ENCODE results near the gene MED7. TPM values are rescaled to one million over a fixed set of nuclear protein-coding genes. Genes with fewer than 3 reads are reported as not detected.
"Not testable (repeated sequence)": the region's sequence is repeated elsewhere in the genome, so short reads cannot be mapped to it uniquely, and the experiment has no call there.

Gene MED7
- 8.4 and 10.7 TPM in 2 replicates for total RNA-seq (2012; rRNA removed)

GRCh38 chr5:157142317-157143126 lies at the start of gene MED7:
MED7 (minus strand) TSS chr5:157142865; CDS start chr5:157139431, 3,434 bp downstream.
- no peaks in the 10 kb centered on the region for H3K9me3 ChIP-seq (replicated peaks; ENCODE audit: low read length)
- peaks cover 11% of the 10 kb centered on the region for H3K36me3 ChIP-seq (ENCODE audit: insufficient read depth, low read length)
- peak within 1 kb of the TSS; percentile 85 for H3K4me3 ChIP-seq (ENCODE audit: low read length)
- peaks cover 4% of the 10 kb centered on the region for H3K27me3 ChIP-seq (ENCODE audit: control insufficient read depth, insufficient read depth, low read length)
- peak within 1 kb of the TSS; percentile 84 for H3K4me2 ChIP-seq (ENCODE audit: low read length)
- peak within 1 kb of the TSS; percentile 95 for H3K9ac ChIP-seq (ENCODE audit: low read depth, low read length)
- H3K4me1 ChIP-seq (ENCODE audit: control insufficient read depth, insufficient read depth, low read length), result peaks cover 9% of the 10 kb centered on the region

GRCh38 chr5:157189223-157189622 lies 46.6 kb upstream of the MED7 start:
- H3K9me3 ChIP-seq (replicated peaks; ENCODE audit: low read length), result no peaks in the 10 kb centered on the region
- no peak overlapping the region for H3K4me2 ChIP-seq (ENCODE audit: low read length)
- H3K36me3 ChIP-seq (ENCODE audit: insufficient read depth, low read length), result no peaks in the 10 kb centered on the region
- H3K27me3 ChIP-seq (ENCODE audit: control insufficient read depth, insufficient read depth, low read length), result peaks cover 17% of the 10 kb centered on the region
- no peak overlapping the region for H3K4me3 ChIP-seq (ENCODE audit: low read length)
- no peaks in the 10 kb centered on the region for H3K4me1 ChIP-seq (ENCODE audit: control insufficient read depth, insufficient read depth, low read length)
- H3K9ac ChIP-seq (ENCODE audit: low read depth, low read length), result no peak overlapping the region

- Histone ChIP-seq H3K9me3 (replicated peaks; ENCODE audit: low read length) (no peaks in the 10 kb centered on the region), H3K4me1 (ENCODE audit: control insufficient read depth, insufficient read depth, low read length) (no peaks in the 10 kb centered on the region), H3K27me3 (ENCODE audit: control insufficient read depth, insufficient read depth, low read length) (peaks cover 25% of the 10 kb centered on the region), H3K9ac (ENCODE audit: low read depth, low read length) (no peak overlapping the region), H3K4me3 (ENCODE audit: low read length) (no peak overlapping the region), H3K36me3 (ENCODE audit: insufficient read depth, low read length) (no peaks in the 10 kb centered on the region), H3K4me2 (ENCODE audit: low read length) (no peak overlapping the region)
Observed at GRCh38 chr5:157188270-157188669, 45.6 kb upstream of the MED7 start.

DNA sequence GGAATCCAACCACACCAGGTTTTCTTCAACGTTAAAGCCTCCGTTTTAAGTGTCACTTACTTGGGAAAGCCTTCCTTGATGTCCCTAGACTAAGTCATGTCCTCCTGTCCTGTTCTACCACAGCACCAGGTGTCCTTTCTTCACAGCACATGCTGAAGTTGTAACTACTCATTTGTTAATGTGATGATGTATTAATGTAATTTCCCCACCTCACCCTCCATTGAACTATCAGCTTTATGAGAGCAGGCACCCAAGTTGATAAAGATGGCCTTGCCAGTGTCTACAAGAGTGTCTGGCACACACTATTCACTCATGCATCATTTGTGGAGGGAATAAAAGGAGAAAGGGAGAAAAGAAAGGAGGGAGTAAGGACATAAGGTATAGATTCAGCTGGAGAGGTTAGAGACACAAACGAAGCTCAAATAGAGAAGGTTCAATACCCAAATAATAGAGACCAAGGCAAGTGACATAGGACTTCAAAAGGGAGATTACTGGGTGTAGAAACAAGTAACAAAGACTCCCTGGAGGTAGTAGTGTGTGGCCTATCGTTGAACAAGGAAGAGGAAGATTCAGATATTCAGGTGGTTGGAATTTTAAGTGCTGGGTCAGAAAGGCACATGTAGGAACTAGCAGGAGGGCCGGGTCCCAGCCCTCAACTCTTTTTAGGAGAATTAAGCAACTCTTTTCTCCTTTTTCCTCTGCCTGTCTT lies 44.5 kb upstream of the MED7 start:
- H3K9ac ChIP-seq (ENCODE audit: low read depth, low read length), result no peak overlapping the region
- no peaks in the 10 kb centered on the region for H3K36me3 ChIP-seq (ENCODE audit: insufficient read depth, low read length)
- H3K4me3 ChIP-seq (ENCODE audit: low read length), result no peak overlapping the region

DNA sequence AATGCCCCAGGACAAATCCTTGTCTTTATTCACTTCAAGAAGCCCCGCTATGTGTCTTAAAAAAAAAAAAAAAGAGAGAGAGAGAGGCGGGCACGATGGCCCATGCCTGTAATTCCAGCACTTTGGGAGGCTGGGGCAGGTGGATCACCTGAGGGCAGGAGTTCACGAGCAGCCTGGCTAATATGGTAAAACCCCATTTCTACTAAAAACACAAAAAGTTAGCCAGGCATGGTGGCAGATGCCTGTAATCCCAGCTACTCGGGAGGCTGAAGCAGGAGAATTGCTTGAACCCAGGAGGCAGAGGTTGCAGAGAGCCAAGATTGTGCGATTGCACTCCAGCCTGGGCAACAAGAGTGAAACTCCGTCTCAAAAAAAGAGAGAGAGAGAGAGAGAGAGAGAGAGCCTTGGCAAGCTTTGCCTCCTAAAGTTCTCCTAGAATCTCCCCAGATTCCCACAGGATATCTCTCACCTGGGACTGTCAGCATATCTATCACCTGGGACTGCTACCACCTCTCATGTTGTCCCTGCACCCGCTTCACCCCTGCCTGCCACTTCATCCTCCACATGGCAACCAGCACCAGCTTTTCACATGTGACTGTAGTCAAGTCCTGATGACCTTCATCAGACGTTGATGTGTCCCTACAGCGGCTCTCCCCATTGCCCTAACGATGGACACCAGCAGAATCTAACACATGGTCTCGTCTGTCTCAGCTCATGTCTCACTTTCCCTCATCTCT lies 43.8 kb upstream of the MED7 start:
- Histone ChIP-seq H3K4me1 (ENCODE audit: control insufficient read depth, insufficient read depth, low read length) (no peaks in the 10 kb centered on the region), H3K36me3 (ENCODE audit: insufficient read depth, low read length) (no peaks in the 10 kb centered on the region), H3K4me2 (ENCODE audit: low read length) (no peak overlapping the region), H3K9ac (ENCODE audit: low read depth, low read length) (no peak overlapping the region), H3K27me3 (ENCODE audit: control insufficient read depth, insufficient read depth, low read length) (peaks cover 19% of the 10 kb centered on the region), H3K9me3 (replicated peaks; ENCODE audit: low read length) (no peaks in the 10 kb centered on the region), H3K4me3 (ENCODE audit: low read length) (no peak overlapping the region)

More for the DNA sequence above, 44.5 kb upstream of the MED7 start:
- no peaks in the 10 kb centered on the region for H3K9me3 ChIP-seq (replicated peaks; ENCODE audit: low read length)
- no peaks in the 10 kb centered on the region for H3K4me1 ChIP-seq (ENCODE audit: control insufficient read depth, insufficient read depth, low read length)
- H3K4me2 ChIP-seq (ENCODE audit: low read length), result no peak overlapping the region
- H3K27me3 ChIP-seq (ENCODE audit: control insufficient read depth, insufficient read depth, low read length), result peaks cover 25% of the 10 kb centered on the region

DNA sequence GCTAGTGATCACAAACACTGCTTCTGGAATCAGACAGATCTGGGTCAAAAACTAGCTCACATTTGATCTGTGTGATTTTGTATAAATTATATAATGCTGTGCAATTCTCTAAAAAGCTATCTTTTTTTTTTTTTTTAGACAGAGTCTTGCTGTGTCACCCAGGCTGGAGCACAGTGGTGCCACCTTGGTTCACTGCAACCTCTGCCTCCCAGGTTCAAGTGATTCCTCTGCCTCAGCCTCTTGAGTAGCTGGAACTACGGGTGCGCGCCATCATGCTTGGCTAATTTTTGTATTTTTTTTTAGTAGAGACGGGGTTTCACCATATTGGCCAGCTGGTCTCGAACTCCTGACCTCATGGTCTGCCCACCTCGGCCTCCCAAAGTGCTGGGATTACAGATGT lies 42.5 kb upstream of the MED7 start:
- H3K4me3 ChIP-seq (ENCODE audit: low read length); H3K4me2 ChIP-seq (ENCODE audit: low read length); H3K9me3 ChIP-seq (replicated peaks; ENCODE audit: low read length); H3K4me1 ChIP-seq (ENCODE audit: control insufficient read depth, insufficient read depth, low read length); H3K36me3 ChIP-seq (ENCODE audit: insufficient read depth, low read length); H3K9ac ChIP-seq (ENCODE audit: low read depth, low read length): not testable (repeated sequence)
- peaks cover 19% of the 10 kb centered on the region for H3K27me3 ChIP-seq (ENCODE audit: control insufficient read depth, insufficient read depth, low read length)

DNA sequence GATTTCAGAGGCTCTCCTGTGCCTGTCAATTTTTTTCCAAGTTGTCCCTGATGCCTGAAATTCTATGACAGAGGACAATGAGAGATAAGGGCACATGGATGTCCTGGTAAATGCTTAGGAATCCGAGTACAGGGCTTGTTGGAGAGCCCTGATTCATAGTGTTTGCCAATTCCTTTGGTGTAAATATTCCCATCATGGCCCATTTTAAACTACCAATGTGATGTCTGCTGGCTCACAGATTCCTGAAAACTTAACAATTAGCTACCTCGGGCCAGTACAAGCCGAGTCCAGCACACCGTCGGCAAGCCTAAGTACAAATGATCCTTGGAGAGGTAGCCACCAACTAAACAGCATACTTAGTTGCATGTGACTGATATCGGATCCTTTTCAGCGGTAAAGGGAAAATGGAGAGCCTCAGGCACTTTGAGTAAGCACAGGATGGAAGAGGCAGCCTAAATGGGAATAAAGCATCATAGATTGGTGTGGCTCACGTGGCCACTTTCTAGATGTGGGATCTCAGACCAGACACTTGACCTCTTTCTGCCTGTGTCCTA lies 41.5 kb upstream of the MED7 start:
- no peaks in the 10 kb centered on the region for H3K4me1 ChIP-seq (ENCODE audit: control insufficient read depth, insufficient read depth, low read length)
- H3K27me3 ChIP-seq (ENCODE audit: control insufficient read depth, insufficient read depth, low read length), result peaks cover 19% of the 10 kb centered on the region
- no peak overlapping the region for H3K4me3 ChIP-seq (ENCODE audit: low read length)
- H3K9me3 ChIP-seq (replicated peaks; ENCODE audit: low read length), result no peaks in the 10 kb centered on the region
- H3K4me2 ChIP-seq (ENCODE audit: low read length), result no peak overlapping the region
- H3K9ac ChIP-seq (ENCODE audit: low read depth, low read length), result no peak overlapping the region
- no peaks in the 10 kb centered on the region for H3K36me3 ChIP-seq (ENCODE audit: insufficient read depth, low read length)

GRCh38 chr5:157182143-157182757 lies 39.6 kb upstream of the MED7 start:
- Histone ChIP-seq H3K4me3 (ENCODE audit: low read length) (no peak overlapping the region), H3K4me1 (ENCODE audit: control insufficient read depth, insufficient read depth, low read length) (no peaks in the 10 kb centered on the region)

DNA sequence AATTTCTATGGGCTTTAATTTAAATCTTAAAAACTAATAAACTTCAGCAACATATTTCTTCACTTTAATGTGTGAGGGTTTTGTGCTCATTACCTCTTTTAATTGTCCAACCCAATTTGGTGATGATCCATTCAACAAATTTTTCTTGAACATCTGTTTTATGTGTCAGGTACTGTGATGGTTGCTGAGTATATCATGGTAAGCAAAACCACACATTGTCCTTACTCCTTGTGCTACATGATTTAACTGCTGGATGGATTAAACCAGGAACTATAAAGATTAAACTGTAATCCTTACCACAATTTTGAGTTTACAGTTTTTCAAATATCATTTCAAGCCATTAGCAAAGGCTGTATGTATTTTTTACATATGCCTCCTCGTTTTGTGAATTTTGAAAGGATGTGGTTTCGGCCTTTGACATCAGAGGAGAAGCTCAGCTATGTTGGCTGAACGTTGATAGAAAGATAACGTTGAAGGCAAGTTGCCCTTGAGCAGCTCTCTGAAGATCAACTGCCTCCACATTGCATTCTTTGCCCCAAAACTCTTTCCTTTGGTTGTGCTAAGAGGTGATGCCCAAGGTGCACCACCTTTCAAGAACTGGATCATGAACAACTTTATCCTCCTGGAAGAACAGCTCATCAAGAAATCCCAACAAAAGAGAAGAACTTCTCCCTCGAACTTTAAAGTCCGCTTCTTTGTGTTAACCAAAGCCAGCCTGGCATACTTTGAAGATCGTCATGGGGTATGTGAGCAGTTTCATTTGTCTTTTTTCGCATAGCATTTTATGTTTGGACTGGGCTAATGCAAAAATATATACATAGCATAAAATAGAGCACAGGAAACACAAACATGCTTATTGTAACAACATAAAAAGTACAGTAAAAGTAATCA lies 38.0 kb upstream of the MED7 start, which contains the start of gene ITK:
TSS of gene ITK (plus strand) at position 467 of the 891 bp plus-strand sequence. CDS start at position 605, 138 bp downstream.
- Histone ChIP-seq H3K27me3 (ENCODE audit: control insufficient read depth, insufficient read depth, low read length) (peaks cover 9% of the 10 kb centered on the region), H3K9me3 (replicated peaks; ENCODE audit: low read length) (no peaks in the 10 kb centered on the region), H3K9ac (ENCODE audit: low read depth, low read length) (no peak within 1 kb of the TSS), H3K4me1 (ENCODE audit: control insufficient read depth, insufficient read depth, low read length) (no peaks in the 10 kb centered on the region), H3K36me3 (ENCODE audit: insufficient read depth, low read length) (no peaks in the 10 kb centered on the region), H3K4me3 (ENCODE audit: low read length) (no peak within 1 kb of the TSS), H3K4me2 (ENCODE audit: low read length) (no peak within 1 kb of the TSS)

More at GRCh38 chr5:157182143-157182757, 39.6 kb upstream of the MED7 start:
- Histone ChIP-seq H3K36me3 (ENCODE audit: insufficient read depth, low read length) (no peaks in the 10 kb centered on the region), H3K9me3 (replicated peaks; ENCODE audit: low read length) (no peaks in the 10 kb centered on the region), H3K27me3 (ENCODE audit: control insufficient read depth, insufficient read depth, low read length) (peaks cover 11% of the 10 kb centered on the region), H3K4me2 (ENCODE audit: low read length) (no peak overlapping the region), H3K9ac (ENCODE audit: low read depth, low read length) (no peak overlapping the region)

DNA sequence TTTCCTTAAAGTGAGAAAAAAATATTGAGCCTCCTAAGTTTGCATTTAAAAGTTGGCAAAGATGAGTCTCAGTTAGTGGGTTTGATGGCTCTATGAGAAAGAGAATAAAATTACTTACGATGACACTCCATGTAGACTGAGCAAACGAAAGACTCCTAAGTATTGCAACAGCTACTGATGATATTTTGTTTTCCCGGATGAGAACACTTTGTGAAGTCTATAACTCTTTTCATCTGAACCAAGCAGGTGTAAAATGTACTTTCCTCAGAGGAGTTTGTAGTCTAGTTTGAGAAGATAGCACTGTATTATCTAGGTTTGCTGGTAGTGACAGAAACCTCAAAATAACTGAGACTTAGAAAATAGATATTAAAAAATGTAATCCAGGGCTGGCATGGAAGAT lies 36.3 kb upstream of the MED7 start:
- Histone ChIP-seq H3K4me2 (ENCODE audit: low read length) (no peak overlapping the region), H3K9me3 (replicated peaks; ENCODE audit: low read length) (no peaks in the 10 kb centered on the region), H3K36me3 (ENCODE audit: insufficient read depth, low read length) (no peaks in the 10 kb centered on the region), H3K27me3 (ENCODE audit: control insufficient read depth, insufficient read depth, low read length) (peaks cover 5% of the 10 kb centered on the region), H3K9ac (ENCODE audit: low read depth, low read length) (no peak overlapping the region), H3K4me3 (ENCODE audit: low read length) (no peak overlapping the region), H3K4me1 (ENCODE audit: control insufficient read depth, insufficient read depth, low read length) (no peaks in the 10 kb centered on the region)

Data from skeletal muscle satellite cell (primary cell).